K562 (cell line): ENCODE results near the gene VWA1. TPM values are rescaled to one million over a fixed set of nuclear protein-coding genes. Genes with fewer than 3 reads are reported as not detected.

Experiments
- ATAC-seq: fragments of 200-7000 bp; cut with Tn5 transposase; 3 replicates; pipeline ENCODE4 v1.9.1; 2020; ENCODE audit warnings: moderate library complexity
- Bru-seq: library from RNA; stranded (reverse); fragments of 400-500 nt; gene quantifications from one replicate; lab custom pipeline; 2021; lab: Mats Ljungman, UMichigan
- BruChase-seq, 2 experiments: library from RNA; stranded (reverse); fragments of 400-500 nt; gene quantifications; one replicate each; lab custom pipeline; 2021; lab: Mats Ljungman, UMichigan
- BruUV-seq: library from RNA; stranded (reverse); fragments of 400-500 nt; replicated peaks from 2 replicates; lab custom pipeline; 2021; lab: Mats Ljungman, UMichigan
- CTCF ChIA-PET: fragments of 300-600 bp; formaldehyde crosslinking; extraction: SDS; loops from one replicate; lab custom pipeline; 2021; ENCODE audit warnings: low intra/inter-chr PET ratio; lab: Yijun Ruan, JAX
- POLR2A ChIA-PET: fragments of 300-600, 350-650 bp; sonication (Branson Sonifier 250); formaldehyde crosslinking; extraction: SDS; loops from one replicate; lab custom pipeline; 2021; ENCODE audit warnings: antibody characterized with exemption, inconsistent platforms; lab: Yijun Ruan, JAX
- DNase-seq, 4 experiments: peaks; one replicate each; pipeline versions ENCODE4 v3.0.0 to v3.0.0-alpha.2; 2011 to 2018; ENCODE audit warnings: low spot score in 3 of 4, mixed read lengths in 3 of 4; ENCODE audit errors: extremely low read depth in 1 of 4
- FAIRE-seq: peaks from 2 replicates; lab custom pipeline; 2011; peaks lifted over from hg19 to GRCh38; lab: Jason Lieb, UNC
- H2AFZ ChIP-seq: 2 replicates; pipeline ENCODE4 v1.6.0; 2011; ENCODE audit warnings: low read depth, low read length, control low read depth, inconsistent platforms
- H3K27ac ChIP-seq: fragments of 200-600 bp; 3 replicates; pipeline ENCODE4 v1.8.0; 2011; ENCODE audit warnings: low read depth, mild to moderate bottlenecking, control low read depth, inconsistent platforms, low read length, moderate library complexity, mixed read lengths; ENCODE audit errors: extremely low read depth
- H3K27me3 ChIP-seq, 2 experiments: fragments of 300-600 bp in 1 of 2; 2 replicates in 1 of 2; 3 replicates in 1 of 2; pipeline versions ENCODE4 v1.6.0 to v1.8.0; 2011; ENCODE audit warnings: inconsistent platforms in 2 of 2, low read length in 2 of 2, mild to moderate bottlenecking in 1 of 2, mixed read lengths in 1 of 2, moderate library complexity in 1 of 2; ENCODE audit not compliant: control insufficient read depth in 2 of 2, insufficient read depth in 2 of 2
- H3K36me3 ChIP-seq: fragments of 300-600 bp; 3 replicates; pipeline ENCODE4 v1.8.0; 2011; ENCODE audit warnings: mild to moderate bottlenecking, low read length, inconsistent platforms; ENCODE audit not compliant: control insufficient read depth, insufficient read depth
- H3K4me1 ChIP-seq, 2 experiments: fragments of 200-600 bp in 1 of 2; replicated peaks in 1 of 2; 2 replicates in 1 of 2; 3 replicates in 1 of 2; pipeline versions ENCODE4 v1.5.1 to v1.8.0; 2011; ENCODE audit warnings: inconsistent platforms in 2 of 2, low read length in 2 of 2, mild to moderate bottlenecking in 1 of 2, mixed read lengths in 1 of 2, moderate library complexity in 1 of 2; ENCODE audit not compliant: control insufficient read depth in 2 of 2, insufficient read depth in 2 of 2
- H3K4me2 ChIP-seq: 2 replicates; pipeline ENCODE4 v1.6.1; 2011; ENCODE audit warnings: low read length, control low read depth, inconsistent platforms, mixed read lengths; ENCODE audit not compliant: insufficient read depth
- H3K4me3 ChIP-seq: fragments of 200-600 bp; sonication (generic), shearing (Covaris generic); 2 replicates; pipeline ENCODE4 v1.5.1; 2016; ENCODE audit warnings: control low read depth, inconsistent platforms
- H3K79me2 ChIP-seq: fragments of 200-600 bp; 3 replicates; pipeline ENCODE4 v1.8.0; 2011; ENCODE audit warnings: low read length, inconsistent platforms; ENCODE audit not compliant: control insufficient read depth, insufficient read depth
- H3K9ac ChIP-seq, 2 experiments: 2 replicates each; pipeline versions ENCODE4 v1.6.0 to v1.6.1; 2011; ENCODE audit warnings: low read depth in 2 of 2, low read length in 2 of 2, control low read depth in 1 of 2, inconsistent platforms in 1 of 2, mild to moderate bottlenecking in 1 of 2, mixed read lengths in 1 of 2; ENCODE audit not compliant: insufficient read depth in 1 of 2
- H3K9me1 ChIP-seq: one replicate; pipeline ENCODE4 v1.6.0; 2011; ENCODE audit warnings: inconsistent platforms, mild to moderate bottlenecking, low read length, moderate library complexity; ENCODE audit not compliant: control insufficient read depth, insufficient read depth
- H3K9me3 ChIP-seq: replicated peaks from 2 replicates; pipeline ENCODE4 v1.5.1; 2011; ENCODE audit warnings: low read depth, low read length, inconsistent platforms; ENCODE audit not compliant: control insufficient read depth, insufficient read depth
- H4K20me1 ChIP-seq: replicated peaks from 2 replicates; pipeline ENCODE4 v1.6.1; 2011; ENCODE audit warnings: low read length, inconsistent platforms, mixed read lengths; ENCODE audit not compliant: control insufficient read depth, insufficient read depth
- CHD1 ChIP-seq: fragments of 200-600 bp; sonication (generic); IDR thresholded peaks from one replicate; pipeline ENCODE4 v1.6.1; 2012; ENCODE audit warnings: mild to moderate bottlenecking, moderate library complexity, low read length, inconsistent platforms
- DEAF1 ChIP-seq: fragments of 450-650 bp; formaldehyde crosslinking; IDR thresholded peaks from 2 replicates; pipeline ENCODE4 v1.4.0; 2020; ENCODE audit warnings: mild to moderate bottlenecking, moderate library complexity
- HDAC8 ChIP-seq: fragments of 450-650 bp; IDR thresholded peaks from 2 replicates; pipeline ENCODE4 v1.6.1; 2016; ENCODE audit warnings: mild to moderate bottlenecking, missing genetic modification characterization, moderate library complexity, missing compliant biosample characterization
- PHF8 ChIP-seq: fragments of 200-600 bp; sonication (generic); IDR thresholded peaks from 2 replicates; pipeline ENCODE4 v1.6.1; 2012; ENCODE audit warnings: mixed run types, mild to moderate bottlenecking, inconsistent platforms, low read length, moderate library complexity, borderline replicate concordance
- RB1 ChIP-seq: fragments of 450-650 bp; IDR thresholded peaks from 2 replicates; pipeline ENCODE4 v1.6.1; 2017; ENCODE audit warnings: low read depth, mild to moderate bottlenecking
- SAP30 ChIP-seq: fragments of 200-600 bp; sonication (generic); IDR thresholded peaks from 2 replicates; pipeline ENCODE4 v1.6.1; 2012; ENCODE audit warnings: borderline replicate concordance, low read depth, mild to moderate bottlenecking, moderate library complexity, low read length, control low read depth, inconsistent platforms; ENCODE audit not compliant: insufficient read depth, poor library complexity, severe bottlenecking
- TBP ChIP-seq: optimal IDR thresholded peaks from 2 replicates; pipeline ENCODE3; 2011; ENCODE audit warnings: low read depth, low read length, improper control_type of control experiment
- TCF15 ChIP-seq: fragments of 250-450 bp; sonication (Bioruptor Pico); IDR thresholded peaks from 2 replicates; pipeline ENCODE4 v1.8.0; 2022; ENCODE audit warnings: moderate library complexity, mild to moderate bottlenecking, inconsistent platforms
- ZBTB17 ChIP-seq: fragments of 450-650 bp; formaldehyde crosslinking; IDR thresholded peaks from 2 replicates; pipeline ENCODE4 v1.4.0; 2020; ENCODE audit warnings: mild to moderate bottlenecking
- ZBTB33 ChIP-seq: sonication (generic); formaldehyde crosslinking; IDR thresholded peaks from 2 replicates; pipeline ENCODE4 v1.8.1; 2023; ENCODE audit warnings: mild to moderate bottlenecking, missing genetic modification reagents
- WGBS: fragments of 100-300 bp; shearing (Covaris generic); methylation state at CpG from one replicate; pipeline ENCODE4 v1.1.6; 2016; ENCODE audit warnings: low coverage, mixed read lengths; ENCODE audit not compliant: insufficient coverage; ENCODE audit errors: missing lambda C conversion rate; 5-methylcytosine and 5-hydroxymethylcytosine counted together
- in situ Hi-C: fragments of 300-500 bp; cut with MboI; formaldehyde crosslinking; loops from 4 replicates; pipeline ENCODE4 v1.15.0; 2018; ENCODE audit warnings: inconsistent platforms, mixed read lengths
- intact Hi-C: fragments of 100-400 bp; cut with micrococcal nuclease; formaldehyde crosslinking; loops from 2 replicates; pipeline ENCODE4 v1.14.2; 2022
- long read RNA-seq, 3 experiments: library from polyadenylated mRNA in 2 of 3; library from RNA in 1 of 3; unstranded in 2 of 3; stranded (forward) in 1 of 3; transcript quantifications; one replicate each; pipeline ENCODE4 v2.0.0, GENCODE V29; 2019 to 2022
- polyA minus RNA-seq, 3 experiments: library from RNA; depleted of rRNA, polyadenylated mRNA; stranded (reverse); fragments of >200 nt; gene quantifications; 2 replicates each; pipeline ENCODE4 v1.2.3, GENCODE V29; 2011
- polyA plus RNA-seq, 8 experiments: library from polyadenylated mRNA; depleted of rRNA in 4 of 8; stranded (reverse) in 5 of 8; unstranded in 3 of 8; fragments of >200 nt; fragmentation: Nextera tagmentation in 2 of 8; fragmentation: Illumina TruSeq in 1 of 8; extraction: Ambion mirVana in 2 of 8; extraction: Trizol in 1 of 8; gene quantifications; 2 replicates each; pipeline versions ENCODE4 v1.2.1 to v1.2.3, GENCODE V29; 2011 to 2014; ENCODE audit warnings: inconsistent platforms in 1 of 8, missing spikeins in 1 of 8
- total RNA-seq, 7 experiments: library from RNA; depleted of rRNA in 6 of 7; stranded (reverse); fragments of >200 nt in 6 of 7; fragmentation: Illumina TruSeq in 2 of 7; extraction: Trizol in 2 of 7; gene quantifications; 2 replicates each; pipeline versions ENCODE4 v1.2.1 to v1.2.3, GENCODE V29; 2011 to 2021; ENCODE audit warnings: low replicate concordance in 1 of 7

Gene VWA1
- 0.76 and 5.5 TPM in 2 replicates for total RNA-seq (2011; cell fraction: chromatin; rRNA removed; ENCODE audit: low replicate concordance)
- total RNA-seq (2011; cell fraction: nucleolus; rRNA removed), result 5.1 and 7.2 TPM in 2 replicates
- total RNA-seq (2011; cell fraction: nucleoplasm; rRNA removed), result 1.9 and 3.4 TPM in 2 replicates
- total RNA-seq (2014; rRNA removed) (4.0 and 4.6 TPM in 2 replicates), total RNA-seq (2014; rRNA removed; fragmentation: Illumina TruSeq; extraction: Trizol) (0.03 and 0.04 TPM in 2 replicates), total RNA-seq (2015; rRNA removed; fragmentation: Illumina TruSeq; extraction: Trizol) (0.98 and 1.2 TPM in 2 replicates), total RNA-seq (2021) (6.4 and 7.1 TPM in 2 replicates), polyA plus RNA-seq (2011; rRNA removed) (0.85 and 1.6 TPM in 2 replicates), polyA plus RNA-seq (2014; fragmentation: Illumina TruSeq; extraction: Trizol) (0.16 and 0.84 TPM in 2 replicates), polyA plus RNA-seq (2014; fragmentation: Nextera tagmentation; extraction: Ambion mirVana) (under 1 TPM; 0.01 to 0.06 TPM), polyA plus RNA-seq (2014; rRNA removed) (2.6 and 3.0 TPM in 2 replicates), polyA minus RNA-seq (2011; rRNA and poly(A)+ RNA removed) (0.42 and 0.69 TPM in 2 replicates), Bru-seq, nascent RNA (percentile 44 among the genes with signal in this experiment), BruChase-seq, experiment 1, labeled RNA remaining after a 2-hour chase (percentile 37 among the genes with signal in this experiment), BruChase-seq, experiment 2, labeled RNA remaining after a 6-hour chase (percentile 37 among the genes with signal in this experiment)
- 1.3 and 7.5 TPM in 2 replicates for polyA plus RNA-seq (2011; cell fraction: cytosol; rRNA removed)
- 3.0 and 6.5 TPM in 2 replicates for polyA plus RNA-seq (2011; cell fraction: nucleus; rRNA removed)
- 3.8 and 6.1 TPM in 2 replicates for polyA plus RNA-seq (2012)
- polyA minus RNA-seq (2011; cell fraction: cytosol; rRNA and poly(A)+ RNA removed), result 2.0 and 2.4 TPM in 2 replicates
- 2.7 and 4.3 TPM in 2 replicates for polyA minus RNA-seq (2011; cell fraction: nucleus; rRNA and poly(A)+ RNA removed)
- long read RNA-seq, experiment 1, full-length matches to known transcripts, result 21 of 35 reads
- long read RNA-seq, experiment 1, partial matches to known transcripts, result 14 of 35 reads
- long read RNA-seq, experiment 1, other reads (novel, unspliced or antisense), result 0 of 35 reads
- long read RNA-seq, experiment 2, full-length matches to known transcripts, result 2 of 5 reads
- long read RNA-seq, experiment 2, partial matches to known transcripts, result 0 of 5 reads
- long read RNA-seq, experiment 2, other reads (novel, unspliced or antisense), result 3 of 5 reads
- long read RNA-seq, experiment 3, full-length matches to known transcripts, result 1 of 1 reads
- long read RNA-seq, experiment 3, partial matches to known transcripts, result 0 of 1 reads
- long read RNA-seq, experiment 3, other reads (novel, unspliced or antisense), result 0 of 1 reads

GRCh38 chr1:1435106-1435903, at the start of gene VWA1:
TSS of gene VWA1 (plus strand) at chr1:1435690. CDS start at chr1:1435749, 59 bp downstream.
- TSS peak; percentile 67 for BruUV-seq
- peak within 1 kb of the TSS; percentile 40 for H3K4me3 ChIP-seq
- peak; percentile 57; the same call in 1 of the 2 replicates for TF ChIP-seq PHF8
- TF ChIP-seq ZBTB33 (CRISPR knock-in tag), result peak; percentile 94
- TF ChIP-seq TBP, result peak; percentile 27
- peak; percentile 45 for TF ChIP-seq SAP30
- TF ChIP-seq DEAF1, result no peak
- TF ChIP-seq ZBTB17 (CRISPR knock-in tag), result peak; percentile 70
- no peak for TF ChIP-seq TCF15 (CRISPR knock-in tag)
- no peak for TF ChIP-seq CHD1
- 0 out of 2 replicates have a peak, but pooled peaks have one; percentile 52 for TF ChIP-seq HDAC8
- peak; percentile 83; the same call in 1 of the 2 replicates for TF ChIP-seq RB1

More at GRCh38 chr1:1435106-1435903, at the start of gene VWA1:
- H3K9me3 ChIP-seq, result no peaks in the 10 kb centered on the region
- peak; percentile 89 to 98 (median 98) for DNase-seq
- ChIA-PET POLR2A (no interaction called here), CTCF (no interaction called here)
- WGBS, result 17% methylated on average over 41 of the region's 89 CpGs
- H3K27me3 ChIP-seq, result no peaks in the 10 kb centered on the region
- H4K20me1 ChIP-seq, result no peaks in the 10 kb centered on the region
- H3K9me1 ChIP-seq, result no peaks in the 10 kb centered on the region
- in situ Hi-C loops, result no loop called here
- H3K36me3 ChIP-seq, result no peaks in the 10 kb centered on the region
- peak; percentile 87 for ATAC-seq
- peak within 1 kb of the TSS; percentile 48 to 90; a peak in 3 of 4 replicates for H3K9ac ChIP-seq
- H3K79me2 ChIP-seq, result no peaks in the 10 kb centered on the region; the same call in 2 of the 3 replicates
- FAIRE-seq, result peak; percentile 81
- H3K4me1 ChIP-seq, result peaks cover 45 to 97% of the 10 kb centered on the region in 2 experiments
- intact Hi-C loops, result no loop called here
- peak within 1 kb of the TSS; percentile 41; the same call in 2 of the 3 replicates for H3K27ac ChIP-seq
- peak within 1 kb of the TSS; percentile 85 for H3K4me2 ChIP-seq
- H2AFZ ChIP-seq, result peak within 1 kb of the TSS; percentile 97
